ENCODE results near the gene HAUS8. TPM values are rescaled to one million over a fixed set of nuclear protein-coding genes. Genes with fewer than 3 reads are reported as not detected.

The HAUS8 gene
- total and polyA plus RNA-seq, 9 of the 15 experiments (the other 6 are each of a cell fraction or from before 2014, with no cell fraction given), result 20.5 to 53.2 (median 36.0) TPM

DNA sequence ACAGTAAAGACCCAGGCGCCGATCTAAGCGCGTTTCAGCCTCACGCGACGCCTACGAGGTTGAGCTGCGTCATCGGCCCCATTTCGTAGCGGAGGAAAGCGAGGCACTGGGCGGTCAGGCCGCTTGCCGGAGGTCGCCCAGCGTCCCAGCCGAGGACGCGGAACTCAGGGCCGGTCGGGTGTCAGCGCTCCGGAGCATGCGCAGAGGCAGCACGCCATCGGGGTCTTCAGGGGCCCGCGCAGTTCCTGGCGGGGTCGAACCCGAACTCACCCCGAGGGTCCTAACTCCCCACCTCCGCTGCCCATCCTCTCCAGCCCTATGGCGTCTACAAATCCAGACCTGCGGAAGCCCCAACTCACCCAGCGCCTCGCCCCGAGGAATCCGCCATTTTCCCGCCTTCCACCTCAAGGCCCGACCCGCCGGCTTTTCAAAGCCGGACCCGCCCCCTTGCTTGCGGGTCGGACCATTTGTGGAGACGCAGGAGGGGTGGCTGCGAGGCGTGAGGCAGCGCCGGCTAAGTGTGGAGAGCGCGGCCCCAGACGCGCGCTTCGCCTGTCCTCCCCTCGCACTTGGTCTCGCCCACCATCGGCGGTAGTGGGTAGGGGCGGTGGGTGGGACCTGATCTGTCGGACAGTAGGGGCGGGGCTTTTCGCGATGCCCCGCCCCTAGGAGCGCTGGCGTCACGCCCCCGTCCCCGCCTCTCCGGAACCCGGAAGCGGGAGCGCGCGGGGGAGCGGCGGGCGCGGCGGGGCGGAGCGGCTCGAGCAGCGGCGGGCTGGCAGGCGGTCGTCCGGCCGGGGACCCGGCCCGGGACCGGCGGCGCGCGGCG, at the start of gene HAUS8, which contains the start of gene MYO9B (continued):
- TF ChIP-seq ZBTB34 (CRISPR knock-in tag; IDR thresholded peaks at IDR 0.05) (no peak), NCOR1 (IDR thresholded peaks at IDR 0.05) (no peak), HNRNPLL (IDR thresholded peaks at IDR 0.05; ENCODE audit: low read depth, low read length, poor library complexity, severe bottlenecking) (peak; percentile 59), ELF2 (CRISPR knock-in tag; IDR thresholded peaks at IDR 0.05) (peak; percentile 86), ZFP36 (IDR thresholded peaks at IDR 0.05; ENCODE audit: low read depth, low read length, partially characterized antibody) (peak; percentile 35), NCOA2 (IDR thresholded peaks at IDR 0.05; ENCODE audit: partially characterized antibody in 2 of 2) (no peak), HIVEP1 (CRISPR knock-in tag; IDR thresholded peaks at IDR 0.05) (no peak), SIRT6 (IDR thresholded peaks at IDR 0.05; ENCODE audit: low read depth, low read length) (no peak), TCFL5 (CRISPR knock-in tag; conservative IDR thresholded peaks at IDR 0.05) (no peak), CHCHD3 (CRISPR knock-in tag; IDR thresholded peaks at IDR 0.05) (no peak), ZNF174 (CRISPR knock-in tag; IDR thresholded peaks at IDR 0.05) (no peak), CREB1 (IDR thresholded peaks at IDR 0.05) (peak; percentile 81), CREB1 (CRISPR knock-in tag; IDR thresholded peaks at IDR 0.05) (peak; percentile 88), MTA3 (IDR thresholded peaks at IDR 0.05; ENCODE audit: borderline replicate concordance) (peak; percentile 91; the same call in 1 of the 2 replicates), ZNF274 (IDR thresholded peaks at IDR 0.05; ENCODE audit: borderline replicate concordance, low read depth, low read length) (no peak), YY1 (IDR thresholded peaks at IDR 0.05; ENCODE audit: borderline replicate concordance in 1 of 3, control insufficient read depth in 1 of 3, extremely low read depth in 1 of 3, insufficient read depth in 3 of 3, insufficient read length in 1 of 3, insufficient replicate concordance in 2 of 3, low read depth in 1 of 3, low read length in 2 of 3) (peak; percentile 82 to 96 (median 93)), SIN3B (IDR thresholded peaks at IDR 0.05; ENCODE audit: low read depth) (peak; percentile 55; the same call in 1 of the 2 replicates), ZNF780A (CRISPR knock-in tag; IDR thresholded peaks at IDR 0.05) (no peak), STAT5A (IDR thresholded peaks at IDR 0.05; ENCODE audit: borderline replicate concordance, low read length) (no peak; the same call in 1 of the 2 replicates)
- TF ChIP-seq, protein P1, sequence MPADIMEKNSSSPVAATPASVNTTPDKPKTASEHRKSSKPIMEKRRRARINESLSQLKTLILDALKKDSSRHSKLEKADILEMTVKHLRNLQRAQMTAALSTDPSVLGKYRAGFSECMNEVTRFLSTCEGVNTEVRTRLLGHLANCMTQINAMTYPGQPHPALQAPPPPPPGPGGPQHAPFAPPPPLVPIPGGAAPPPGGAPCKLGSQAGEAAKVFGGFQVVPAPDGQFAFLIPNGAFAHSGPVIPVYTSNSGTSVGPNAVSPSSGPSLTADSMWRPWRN (IDR thresholded peaks at IDR 0.05; ENCODE audit: low read depth), result no peak
- TF ChIP-seq, protein P2, sequence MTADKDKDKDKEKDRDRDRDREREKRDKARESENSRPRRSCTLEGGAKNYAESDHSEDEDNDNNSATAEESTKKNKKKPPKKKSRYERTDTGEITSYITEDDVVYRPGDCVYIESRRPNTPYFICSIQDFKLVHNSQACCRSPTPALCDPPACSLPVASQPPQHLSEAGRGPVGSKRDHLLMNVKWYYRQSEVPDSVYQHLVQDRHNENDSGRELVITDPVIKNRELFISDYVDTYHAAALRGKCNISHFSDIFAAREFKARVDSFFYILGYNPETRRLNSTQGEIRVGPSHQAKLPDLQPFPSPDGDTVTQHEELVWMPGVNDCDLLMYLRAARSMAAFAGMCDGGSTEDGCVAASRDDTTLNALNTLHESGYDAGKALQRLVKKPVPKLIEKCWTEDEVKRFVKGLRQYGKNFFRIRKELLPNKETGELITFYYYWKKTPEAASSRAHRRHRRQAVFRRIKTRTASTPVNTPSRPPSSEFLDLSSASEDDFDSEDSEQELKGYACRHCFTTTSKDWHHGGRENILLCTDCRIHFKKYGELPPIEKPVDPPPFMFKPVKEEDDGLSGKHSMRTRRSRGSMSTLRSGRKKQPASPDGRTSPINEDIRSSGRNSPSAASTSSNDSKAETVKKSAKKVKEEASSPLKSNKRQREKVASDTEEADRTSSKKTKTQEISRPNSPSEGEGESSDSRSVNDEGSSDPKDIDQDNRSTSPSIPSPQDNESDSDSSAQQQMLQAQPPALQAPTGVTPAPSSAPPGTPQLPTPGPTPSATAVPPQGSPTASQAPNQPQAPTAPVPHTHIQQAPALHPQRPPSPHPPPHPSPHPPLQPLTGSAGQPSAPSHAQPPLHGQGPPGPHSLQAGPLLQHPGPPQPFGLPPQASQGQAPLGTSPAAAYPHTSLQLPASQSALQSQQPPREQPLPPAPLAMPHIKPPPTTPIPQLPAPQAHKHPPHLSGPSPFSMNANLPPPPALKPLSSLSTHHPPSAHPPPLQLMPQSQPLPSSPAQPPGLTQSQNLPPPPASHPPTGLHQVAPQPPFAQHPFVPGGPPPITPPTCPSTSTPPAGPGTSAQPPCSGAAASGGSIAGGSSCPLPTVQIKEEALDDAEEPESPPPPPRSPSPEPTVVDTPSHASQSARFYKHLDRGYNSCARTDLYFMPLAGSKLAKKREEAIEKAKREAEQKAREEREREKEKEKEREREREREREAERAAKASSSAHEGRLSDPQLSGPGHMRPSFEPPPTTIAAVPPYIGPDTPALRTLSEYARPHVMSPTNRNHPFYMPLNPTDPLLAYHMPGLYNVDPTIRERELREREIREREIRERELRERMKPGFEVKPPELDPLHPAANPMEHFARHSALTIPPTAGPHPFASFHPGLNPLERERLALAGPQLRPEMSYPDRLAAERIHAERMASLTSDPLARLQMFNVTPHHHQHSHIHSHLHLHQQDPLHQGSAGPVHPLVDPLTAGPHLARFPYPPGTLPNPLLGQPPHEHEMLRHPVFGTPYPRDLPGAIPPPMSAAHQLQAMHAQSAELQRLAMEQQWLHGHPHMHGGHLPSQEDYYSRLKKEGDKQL (CRISPR knock-in tag; IDR thresholded peaks at IDR 0.05; ENCODE audit: borderline replicate concordance), result no peak
